Left hindlimb (tissue), 1 donor: ENCODE measurements around the gene SNRK.
"Not testable (repeated sequence)": the region's sequence is repeated elsewhere in the genome, so short reads cannot be mapped to it uniquely, and the experiment has no call there.

Experiments used
- DNase-seq: peaks from one replicate; pipeline ENCODE4 v3.0.0-alpha.2; 2018

SNRK gene

DNA sequence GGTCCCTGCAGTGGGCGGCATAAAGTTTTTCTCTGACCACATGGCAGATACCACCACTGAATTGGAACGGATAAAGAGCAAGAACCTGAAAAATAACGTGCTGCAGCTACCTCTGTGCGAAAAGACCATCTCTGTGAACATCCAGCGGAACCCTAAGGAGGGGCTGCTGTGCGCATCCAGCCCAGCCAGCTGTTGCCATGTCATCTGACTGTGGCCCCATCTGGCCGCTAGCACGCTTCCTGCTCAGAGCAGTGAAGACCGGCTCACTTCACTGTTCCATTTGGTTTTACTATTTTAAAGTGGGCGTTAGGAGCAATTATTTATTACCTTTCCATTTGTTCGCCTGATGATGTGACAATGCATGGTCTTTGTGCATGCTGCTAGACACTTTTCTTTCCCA lies 62.0 kb downstream of the SNRK start:
- no peak for DNase-seq

- DNase-seq = no peak
Observed at GRCh38 chr3:43348852-43349574, 62.7 kb downstream of the SNRK start.

GRCh38 chr3:43349716-43350115 lies 63.4 kb downstream of the SNRK start:
- peak; percentile 47 for DNase-seq

DNA sequence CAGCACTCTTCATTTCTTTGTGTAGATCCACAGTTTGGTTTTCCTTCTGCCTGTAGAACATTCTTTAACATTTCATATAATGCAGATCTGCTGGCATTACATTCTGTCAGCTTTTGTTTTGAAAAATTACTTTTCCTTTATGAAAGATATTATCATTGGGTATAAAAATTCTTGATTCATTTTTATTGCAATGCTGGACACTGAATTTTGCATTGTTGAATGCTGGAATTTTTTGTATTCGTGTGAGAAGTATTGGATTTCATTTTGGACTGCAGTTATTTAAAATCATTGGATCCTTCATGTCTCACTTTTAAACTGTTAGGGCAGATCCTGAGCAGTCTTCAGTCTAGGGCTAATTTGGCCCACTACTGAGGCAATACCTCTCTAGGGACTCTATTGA lies 67.1 kb downstream of the SNRK start:
- no peak for DNase-seq

GRCh38 chr3:43353923-43354670 lies 67.8 kb downstream of the SNRK start:
- DNase-seq = no peak

DNA sequence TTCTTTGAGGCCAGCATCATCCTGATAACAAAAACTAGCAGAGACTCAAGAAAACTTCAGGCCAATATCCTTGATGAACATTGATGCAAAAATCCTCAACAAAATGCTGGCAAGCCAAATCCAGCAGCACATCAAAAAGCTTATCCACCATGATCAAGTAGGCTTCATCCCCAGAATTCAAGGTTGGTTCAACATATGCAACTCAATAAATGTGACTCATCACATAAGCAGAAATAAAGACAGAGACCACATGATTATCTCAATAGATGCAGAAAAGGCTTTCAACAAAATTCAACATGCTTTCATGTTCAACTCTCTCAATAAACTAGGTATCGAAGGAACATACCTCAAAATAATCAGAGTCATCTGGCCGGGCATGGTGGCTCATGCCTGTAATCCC lies 69.7 kb downstream of the SNRK start:
- not testable (repeated sequence) for DNase-seq

GRCh38 chr3:43361077-43361476 lies 74.7 kb downstream of the SNRK start:
- DNase-seq = no peak

- no peak for DNase-seq
Observed at GRCh38 chr3:43362183-43362582, 75.8 kb downstream of the SNRK start.

DNA sequence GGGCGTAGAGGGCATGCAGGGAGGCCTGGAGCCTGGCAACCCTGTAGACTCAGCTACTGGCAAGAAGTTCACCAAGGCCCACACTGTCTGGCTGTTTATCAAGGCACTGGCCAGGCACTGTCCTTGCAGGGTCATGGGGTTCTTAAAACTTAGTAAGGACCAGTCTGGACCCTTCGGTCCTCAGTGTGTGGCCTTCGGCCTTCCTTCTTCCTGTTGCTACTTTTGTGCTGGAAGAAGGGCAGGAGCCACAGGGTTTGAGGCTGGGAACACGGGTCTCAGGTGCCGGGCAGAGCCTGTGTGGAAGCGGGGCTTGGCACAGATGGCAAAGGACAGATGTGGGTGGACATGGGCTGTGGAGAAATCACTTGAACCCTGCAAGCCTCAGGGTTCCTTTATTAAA lies 76.6 kb downstream of the SNRK start:
- DNase-seq = no peak

GRCh38 chr3:43363621-43364266 lies 77.4 kb downstream of the SNRK start:
- DNase-seq = peak; percentile 68

DNA sequence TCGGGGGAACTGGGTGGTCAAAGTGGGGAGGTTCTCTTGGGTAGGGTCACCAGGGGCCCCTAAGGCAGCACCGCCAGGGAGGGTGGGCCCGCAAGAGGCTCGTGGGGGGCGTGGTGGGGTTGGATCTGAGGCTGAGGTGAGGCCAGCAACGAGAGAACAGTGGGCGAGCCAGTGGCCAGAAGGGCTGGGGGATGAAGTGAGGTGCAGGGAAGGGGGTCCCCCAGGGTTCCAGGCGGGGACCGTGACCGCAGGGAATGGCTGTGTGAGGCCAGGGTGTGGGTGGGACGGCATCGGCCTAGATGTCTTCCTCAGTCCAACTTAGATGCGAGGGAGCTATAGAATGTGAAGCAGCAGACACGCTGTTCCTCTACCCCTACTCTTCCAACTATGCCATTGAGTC lies 78.2 kb downstream of the SNRK start:
- DNase-seq = no peak

DNA sequence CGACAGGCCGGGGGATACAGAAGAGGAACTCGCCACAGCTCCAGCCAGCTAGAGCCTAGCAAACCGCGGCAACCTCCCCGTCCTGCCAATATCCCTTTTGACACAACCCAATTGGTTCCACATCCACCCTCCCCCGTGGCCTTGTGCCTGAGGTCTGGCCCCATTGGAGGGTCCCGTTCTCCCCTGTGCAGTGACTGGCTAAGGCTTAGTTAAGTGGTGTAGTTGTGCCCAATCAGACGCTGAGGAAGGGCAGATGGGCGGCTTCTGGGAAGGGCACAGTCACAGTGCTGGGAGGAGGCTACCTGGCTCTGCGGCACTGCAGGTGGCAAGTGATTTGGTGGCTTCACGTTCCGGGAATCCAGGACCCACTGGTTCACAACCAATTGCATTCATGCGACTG lies 78.6 kb downstream of the SNRK start:
- DNase-seq = no peak

- no peak for DNase-seq
Observed at GRCh38 chr3:43365601-43366305, 79.4 kb downstream of the SNRK start.

- no peak for DNase-seq
Observed at GRCh38 chr3:43366481-43366880, 80.1 kb downstream of the SNRK start.

DNA sequence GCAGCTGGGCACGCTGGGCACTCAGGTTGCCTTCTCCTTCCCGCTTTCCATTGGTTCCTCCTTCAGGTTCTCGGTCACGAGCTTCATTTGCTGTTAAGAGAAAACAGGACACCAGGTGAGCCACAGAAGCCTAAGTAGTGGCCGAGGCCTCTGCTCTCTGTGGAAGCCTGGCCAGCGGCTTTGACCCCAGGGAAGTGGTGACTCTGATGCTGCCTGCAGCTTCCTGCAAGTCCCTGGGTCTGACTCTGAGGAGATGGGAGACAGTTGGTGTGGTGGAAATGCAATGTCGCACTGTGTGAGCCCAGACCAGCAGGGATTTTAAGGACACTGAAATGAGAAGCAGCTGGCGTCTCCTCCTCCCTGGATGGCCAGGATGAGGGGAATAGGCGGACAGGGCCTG lies 80.5 kb downstream of the SNRK start:
- no peak for DNase-seq

GRCh38 chr3:43369404-43370292 lies 83.3 kb downstream of the SNRK start:
- DNase-seq = no peak

GRCh38 chr3:43370293-43370980 lies 84.1 kb downstream of the SNRK start:
- DNase-seq = no peak

DNA sequence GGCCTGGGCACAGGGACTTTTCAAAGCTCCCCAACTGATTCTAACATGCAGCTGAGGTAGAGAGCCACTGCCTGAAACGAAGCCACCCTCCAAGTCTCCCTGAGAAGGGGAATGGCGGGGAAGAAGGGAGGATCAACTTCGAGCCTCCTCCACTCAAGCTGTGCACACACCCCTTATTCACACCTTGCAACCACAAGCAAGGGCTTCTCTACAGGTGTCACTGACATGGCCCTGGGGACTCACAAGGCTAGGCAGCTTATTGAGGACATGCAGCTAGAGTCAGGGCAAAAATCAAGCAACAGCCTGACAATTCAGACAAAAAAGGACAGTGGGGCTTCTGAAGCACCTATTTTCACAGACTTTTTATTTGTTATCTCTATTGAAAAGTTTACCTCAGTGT lies 85.2 kb downstream of the SNRK start:
- DNase-seq = no peak

DNA sequence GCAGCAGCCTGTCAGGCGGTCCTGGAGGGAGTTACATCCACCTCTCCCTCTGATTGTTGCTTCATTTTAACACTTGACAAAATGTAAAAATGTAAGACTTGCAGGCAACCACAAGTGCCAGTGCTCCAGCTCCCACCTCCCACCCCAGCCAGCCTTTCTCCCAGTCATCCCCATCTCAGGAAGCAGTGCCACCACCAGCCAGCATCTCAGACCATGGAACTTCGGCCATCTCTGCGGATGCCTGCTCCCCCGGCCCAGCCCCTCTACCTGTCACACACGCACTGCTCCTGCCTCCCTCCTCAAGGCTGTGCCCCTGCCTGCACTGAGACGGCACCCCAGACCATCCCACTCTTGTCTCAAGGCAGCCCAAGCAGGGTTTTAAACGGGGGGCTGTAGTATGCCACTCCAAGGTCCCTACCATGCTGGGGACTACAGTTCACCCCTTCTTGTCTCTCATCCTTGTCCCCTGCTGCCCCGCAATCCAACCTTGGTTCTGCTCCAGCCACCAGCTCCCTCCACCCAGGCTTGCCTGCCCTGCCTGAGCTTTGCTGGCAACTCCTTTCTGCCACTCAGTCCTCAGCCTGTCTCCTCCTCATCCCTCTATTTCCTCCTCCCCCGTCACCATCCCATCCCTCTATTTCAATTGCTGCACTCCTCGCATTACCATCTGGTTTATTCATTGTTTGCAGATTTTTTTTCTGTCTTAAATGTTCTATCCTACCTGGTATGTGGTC lies 85.8 kb downstream of the SNRK start:
- no peak for DNase-seq

DNA sequence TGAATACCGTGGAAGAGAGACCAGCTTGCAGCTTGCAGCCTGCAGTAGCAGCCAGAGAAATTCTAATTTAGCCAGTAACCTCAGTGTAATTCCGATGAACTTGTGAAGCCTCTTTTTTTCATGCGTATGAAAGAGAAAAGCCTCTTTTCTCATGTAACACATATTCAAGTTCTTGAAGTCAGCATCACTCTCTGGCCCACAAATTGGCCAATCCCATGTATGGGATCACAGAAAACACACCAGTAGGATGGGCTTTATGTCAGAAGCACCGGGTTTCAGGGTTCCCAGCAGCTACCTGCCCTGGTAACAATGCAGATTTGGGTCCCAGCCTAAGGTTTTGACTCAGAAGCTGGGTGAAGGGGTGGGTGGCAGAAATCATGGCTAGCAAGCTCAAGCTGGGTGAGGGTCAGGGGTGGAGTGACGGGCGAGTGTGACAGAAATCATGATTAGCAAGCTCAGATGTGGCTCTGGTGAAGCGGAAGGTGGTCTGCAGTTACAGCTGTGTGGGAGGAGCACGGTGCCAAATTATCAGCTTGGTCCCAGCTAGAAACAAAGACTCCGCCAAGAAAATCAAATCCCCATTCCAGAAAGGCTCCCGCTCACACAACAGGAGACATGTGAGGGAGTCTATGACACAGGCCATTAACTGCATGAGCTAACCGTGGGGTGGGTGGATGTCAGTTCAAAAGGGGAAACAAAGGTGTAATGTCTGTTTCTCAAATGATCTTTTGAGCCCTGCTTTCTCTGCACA lies 86.6 kb downstream of the SNRK start:
- DNase-seq = no peak
